ENCODE measurements around the gene MXD4. TPM values are rescaled to one million over a fixed set of nuclear protein-coding genes. Genes with fewer than 3 reads are reported as not detected.

MXD4 gene
- total RNA-seq, 1 experiment from 2014 or later: 22.3 TPM

DNA sequence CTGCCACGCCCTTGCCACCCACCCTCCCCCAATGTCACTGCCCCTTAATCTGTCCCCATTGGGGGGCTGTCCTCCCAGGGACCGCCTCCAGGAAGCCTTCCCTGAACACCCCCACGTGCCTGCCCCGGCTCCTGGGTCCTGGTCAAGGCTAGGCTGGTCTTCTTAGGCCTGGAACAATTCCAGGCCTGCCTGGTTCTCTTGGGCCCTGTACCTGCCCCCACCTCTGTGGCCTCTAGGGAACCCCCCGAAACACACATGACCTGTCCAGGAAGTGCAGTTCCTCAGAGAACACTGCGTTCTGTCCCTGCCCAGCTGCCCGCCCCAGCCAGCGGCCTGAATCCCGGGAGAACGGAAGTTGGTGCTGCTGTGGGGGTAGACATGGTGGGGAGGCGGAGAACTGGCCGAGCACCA, 5.1 kb downstream of the MXD4 start:
- DNase-seq: peak; percentile 37
- no peaks in the 10 kb centered on the region for H3K27me3 ChIP-seq (ENCODE audit: control insufficient read depth, insufficient read depth, low read length)
- H3K4me3 ChIP-seq (ENCODE audit: insufficient read depth, low read depth, low read length): no peak overlapping the region
- no peaks in the 10 kb centered on the region; the same call in none of the 2 replicates for H3K36me3 ChIP-seq (replicated peaks; ENCODE audit: control insufficient read depth, insufficient read depth, low read length)

DNA sequence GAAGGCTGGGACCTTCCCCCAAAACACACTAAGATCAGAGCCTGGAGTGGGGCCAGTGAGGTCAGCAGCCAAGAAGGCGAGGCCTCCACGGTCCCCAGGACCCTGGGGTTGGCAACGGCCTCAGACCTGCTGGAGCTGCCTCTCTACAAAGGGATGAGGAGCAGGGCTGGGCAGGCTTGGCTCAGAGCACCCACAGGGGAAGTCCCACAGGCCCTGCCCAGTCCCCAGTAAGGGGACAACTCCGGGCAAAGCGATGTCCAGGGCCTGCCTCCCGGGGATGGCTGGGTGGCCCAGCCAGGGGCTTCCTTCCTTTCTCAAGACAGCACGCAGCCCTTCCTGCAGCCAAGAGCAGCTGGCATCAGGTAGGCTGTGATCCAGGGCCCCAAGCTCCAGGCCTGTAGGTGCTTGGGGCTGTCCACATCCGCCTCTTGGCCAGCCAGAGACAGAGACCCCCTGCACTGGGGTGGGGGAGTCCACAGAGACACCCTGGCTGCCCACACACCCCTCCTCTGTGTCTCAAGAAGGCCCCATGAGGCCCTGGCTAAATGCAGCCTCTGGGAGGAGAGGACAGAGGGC, 5.7 kb downstream of the MXD4 start:
- H3K27me3 ChIP-seq (ENCODE audit: control insufficient read depth, insufficient read depth, low read length): no peaks in the 10 kb centered on the region
- no peaks in the 10 kb centered on the region; the same call in none of the 2 replicates for H3K36me3 ChIP-seq (replicated peaks; ENCODE audit: control insufficient read depth, insufficient read depth, low read length)
- peak; percentile 43 for DNase-seq
- no peak overlapping the region for H3K4me3 ChIP-seq (ENCODE audit: insufficient read depth, low read depth, low read length)

GRCh38 chr4:2255501-2256155, 6.3 kb downstream of the MXD4 start:
- Histone ChIP-seq H3K4me3 (ENCODE audit: insufficient read depth, low read depth, low read length) (no peak overlapping the region), H3K27me3 (ENCODE audit: control insufficient read depth, insufficient read depth, low read length) (no peaks in the 10 kb centered on the region), H3K36me3 (replicated peaks; ENCODE audit: control insufficient read depth, insufficient read depth, low read length) (no peaks in the 10 kb centered on the region; the same call in none of the 2 replicates)
- peak; percentile 62 for DNase-seq

GRCh38 chr4:2254665-2255500, 7.0 kb downstream of the MXD4 start:
- no peaks in the 10 kb centered on the region for H3K27me3 ChIP-seq (ENCODE audit: control insufficient read depth, insufficient read depth, low read length)
- DNase-seq: peak; percentile 43
- H3K4me3 ChIP-seq (ENCODE audit: insufficient read depth, low read depth, low read length): no peak overlapping the region
- H3K36me3 ChIP-seq (replicated peaks; ENCODE audit: control insufficient read depth, insufficient read depth, low read length): no peaks in the 10 kb centered on the region; the same call in none of the 2 replicates

DNA sequence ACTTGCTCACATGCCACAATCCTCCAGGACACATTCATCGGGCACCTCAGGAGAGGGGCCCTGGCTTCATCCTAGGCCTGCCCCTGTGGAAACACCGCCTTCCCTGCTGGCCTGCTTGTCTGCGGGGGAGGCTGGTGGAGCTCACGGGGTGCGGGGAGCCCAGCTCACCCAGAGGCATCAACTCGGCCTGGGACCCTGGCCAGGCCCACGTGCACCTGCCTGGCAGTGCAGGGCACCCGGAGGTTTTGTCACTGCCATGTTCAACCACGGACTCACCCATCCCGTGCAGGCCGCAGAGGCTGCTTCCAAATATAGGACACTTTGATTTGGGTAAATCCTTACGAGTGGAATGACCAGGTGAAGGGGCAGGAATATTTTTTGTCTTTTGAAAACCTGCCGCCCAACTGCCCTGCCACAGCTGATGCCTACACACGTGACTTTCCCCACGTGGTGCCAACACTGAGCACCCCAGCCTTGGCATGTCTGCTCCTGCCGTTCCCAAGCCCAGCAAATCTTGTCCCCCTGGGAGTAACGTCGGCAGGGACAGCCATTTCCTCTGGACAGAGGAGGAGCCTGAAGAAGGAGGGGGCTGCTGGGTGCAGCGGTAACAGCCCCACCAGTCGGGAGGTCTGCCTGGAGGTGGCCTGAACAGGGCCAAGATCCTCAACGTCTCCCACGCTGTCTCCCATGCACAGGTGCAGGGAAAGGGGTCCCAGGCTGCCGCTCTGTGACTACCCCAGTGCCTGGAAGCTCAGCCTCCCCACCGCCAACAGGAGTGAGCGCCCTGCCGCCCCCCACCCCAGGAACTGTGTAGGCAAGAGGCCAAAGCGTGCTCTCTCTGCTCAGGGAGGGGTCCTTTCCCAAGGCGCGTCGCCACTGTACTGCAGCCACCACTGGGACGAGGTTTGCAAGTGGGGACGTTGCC, 8.5 kb downstream of the MXD4 start:
- no peak overlapping the region for H3K4me3 ChIP-seq (ENCODE audit: insufficient read depth, low read depth, low read length)

GRCh38 chr4:2252530-2253091, 9.3 kb downstream of the MXD4 start:
- peaks cover 1% of the 10 kb centered on the region for H3K36me3 ChIP-seq (replicated peaks; ENCODE audit: control insufficient read depth, insufficient read depth, low read length)
- DNase-seq: no peak
- H3K4me3 ChIP-seq (ENCODE audit: insufficient read depth, low read depth, low read length): no peak overlapping the region
- H3K27me3 ChIP-seq (ENCODE audit: control insufficient read depth, insufficient read depth, low read length): no peaks in the 10 kb centered on the region

More for the DNA sequence above, 8.5 kb downstream of the MXD4 start:
- H3K36me3 ChIP-seq (replicated peaks; ENCODE audit: control insufficient read depth, insufficient read depth, low read length): peaks cover 1% of the 10 kb centered on the region
- no peaks in the 10 kb centered on the region for H3K27me3 ChIP-seq (ENCODE audit: control insufficient read depth, insufficient read depth, low read length)
- DNase-seq: peak; percentile 44

DNA sequence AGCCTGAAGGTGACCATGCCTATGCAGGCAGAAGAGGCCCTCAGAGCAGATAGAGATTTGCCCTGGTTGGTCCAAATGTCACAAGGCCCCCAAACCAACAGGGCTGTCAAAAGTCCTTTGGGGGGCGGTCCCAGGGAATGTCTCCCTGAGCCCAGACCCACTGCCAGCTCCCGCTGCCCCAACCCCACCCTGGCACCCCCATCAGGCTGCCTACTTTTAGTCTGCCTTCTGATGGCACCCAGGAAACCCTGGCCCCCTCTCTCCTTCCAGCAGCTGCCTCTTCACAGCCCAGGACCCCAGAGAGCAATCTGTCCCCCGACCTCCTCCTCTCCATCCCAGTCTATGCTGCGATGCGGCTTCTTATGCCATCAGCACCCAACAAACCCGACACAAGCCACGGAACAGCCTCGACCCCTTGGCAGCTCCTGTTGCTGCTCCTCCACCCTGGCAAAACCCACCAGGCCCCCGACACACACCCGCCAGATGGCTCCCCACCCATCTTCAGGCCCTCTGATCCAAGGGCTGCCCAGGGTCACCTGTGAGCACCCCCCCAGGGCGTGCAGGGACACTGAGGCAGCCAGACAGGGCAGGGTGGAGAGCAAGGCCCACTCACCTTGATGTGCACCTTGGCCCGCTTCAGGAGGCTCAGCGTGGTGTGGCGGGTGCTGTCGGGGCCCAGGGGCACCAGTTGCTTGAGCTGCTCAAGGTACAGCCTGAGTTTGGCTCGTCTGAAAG, 9.9 kb downstream of the MXD4 start:
- Histone ChIP-seq H3K27me3 (ENCODE audit: control insufficient read depth, insufficient read depth, low read length) (no peaks in the 10 kb centered on the region), H3K4me3 (ENCODE audit: insufficient read depth, low read depth, low read length) (no peak overlapping the region), H3K36me3 (replicated peaks; ENCODE audit: control insufficient read depth, insufficient read depth, low read length) (peaks cover 1% of the 10 kb centered on the region)
- peak; percentile 59 for DNase-seq

GRCh38 chr4:2251073-2251794, 10.7 kb downstream of the MXD4 start:
- no peaks in the 10 kb centered on the region for H3K27me3 ChIP-seq (ENCODE audit: control insufficient read depth, insufficient read depth, low read length)
- peaks cover 1% of the 10 kb centered on the region for H3K36me3 ChIP-seq (replicated peaks; ENCODE audit: control insufficient read depth, insufficient read depth, low read length)
- DNase-seq: peak; percentile 37
- no peak overlapping the region for H3K4me3 ChIP-seq (ENCODE audit: insufficient read depth, low read depth, low read length)

- Histone ChIP-seq H3K4me3 (ENCODE audit: insufficient read depth, low read depth, low read length) (no peak overlapping the region), H3K27me3 (ENCODE audit: control insufficient read depth, insufficient read depth, low read length) (no peaks in the 10 kb centered on the region), H3K36me3 (replicated peaks; ENCODE audit: control insufficient read depth, insufficient read depth, low read length) (peaks cover 1% of the 10 kb centered on the region)
- peak; percentile 54 for DNase-seq
These were observed 11.4 kb downstream of the MXD4 start for GRCh38 chr4:2250357-2251072.

GRCh38 chr4:2249526-2250356, 12.2 kb downstream of the MXD4 start:
- peak; percentile 43 for DNase-seq
- Histone ChIP-seq H3K27me3 (ENCODE audit: control insufficient read depth, insufficient read depth, low read length) (no peaks in the 10 kb centered on the region), H3K4me3 (ENCODE audit: insufficient read depth, low read depth, low read length) (no peak overlapping the region), H3K36me3 (replicated peaks; ENCODE audit: control insufficient read depth, insufficient read depth, low read length) (peaks cover 1% of the 10 kb centered on the region)

GRCh38 chr4:2248821-2249261, 13.1 kb downstream of the MXD4 start:
- no peaks in the 10 kb centered on the region for H3K27me3 ChIP-seq (ENCODE audit: control insufficient read depth, insufficient read depth, low read length)
- peak; percentile 49 for DNase-seq
- no peak overlapping the region for H3K4me3 ChIP-seq (ENCODE audit: insufficient read depth, low read depth, low read length)
- H3K36me3 ChIP-seq (replicated peaks; ENCODE audit: control insufficient read depth, insufficient read depth, low read length): peaks cover 1% of the 10 kb centered on the region; the same call in 1 of the 2 replicates

Data from H7 (cell line).